Cerebellar nuclear complex (tissue), 1 donor: Measurements from ENCODE around the gene GTF2I.
"Not testable (repeated sequence)": the region's sequence is repeated elsewhere in the genome, so short reads cannot be mapped to it uniquely, and the experiment has no call there.

Experiments used
- DNase-seq, 2 experiments: peaks; one replicate each; lab custom pipeline; 2025; lab: John Stamatoyannopoulos, UW

The GTF2I gene

GRCh38 chr7:74779053-74779452 lies 121.5 kb downstream of the GTF2I start:
- DNase-seq: not testable (repeated sequence)

GRCh38 chr7:74781746-74782145 lies 124.2 kb downstream of the GTF2I start:
- DNase-seq: not testable (repeated sequence)

DNA sequence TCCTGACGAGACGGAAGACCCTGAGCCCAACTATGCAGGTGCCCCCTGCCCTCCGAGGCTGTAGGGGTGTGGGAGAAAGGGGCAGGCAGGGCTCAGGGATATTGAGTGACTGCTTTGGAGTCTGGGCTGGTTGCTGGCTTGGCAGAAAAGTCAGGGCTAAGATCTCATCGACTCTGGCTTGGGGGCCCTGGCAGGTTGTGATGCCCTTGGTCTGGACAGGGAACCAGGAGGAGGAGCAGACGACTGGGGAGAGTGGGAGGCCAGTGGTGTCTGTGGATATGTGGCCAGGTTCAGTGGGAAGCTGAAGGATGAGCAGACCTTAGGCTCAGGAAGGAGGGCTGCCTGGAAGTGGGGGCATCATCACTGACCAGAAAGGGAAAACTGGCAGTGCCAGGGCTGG lies 126.1 kb downstream of the GTF2I start:
- DNase-seq: not testable (repeated sequence)

DNA sequence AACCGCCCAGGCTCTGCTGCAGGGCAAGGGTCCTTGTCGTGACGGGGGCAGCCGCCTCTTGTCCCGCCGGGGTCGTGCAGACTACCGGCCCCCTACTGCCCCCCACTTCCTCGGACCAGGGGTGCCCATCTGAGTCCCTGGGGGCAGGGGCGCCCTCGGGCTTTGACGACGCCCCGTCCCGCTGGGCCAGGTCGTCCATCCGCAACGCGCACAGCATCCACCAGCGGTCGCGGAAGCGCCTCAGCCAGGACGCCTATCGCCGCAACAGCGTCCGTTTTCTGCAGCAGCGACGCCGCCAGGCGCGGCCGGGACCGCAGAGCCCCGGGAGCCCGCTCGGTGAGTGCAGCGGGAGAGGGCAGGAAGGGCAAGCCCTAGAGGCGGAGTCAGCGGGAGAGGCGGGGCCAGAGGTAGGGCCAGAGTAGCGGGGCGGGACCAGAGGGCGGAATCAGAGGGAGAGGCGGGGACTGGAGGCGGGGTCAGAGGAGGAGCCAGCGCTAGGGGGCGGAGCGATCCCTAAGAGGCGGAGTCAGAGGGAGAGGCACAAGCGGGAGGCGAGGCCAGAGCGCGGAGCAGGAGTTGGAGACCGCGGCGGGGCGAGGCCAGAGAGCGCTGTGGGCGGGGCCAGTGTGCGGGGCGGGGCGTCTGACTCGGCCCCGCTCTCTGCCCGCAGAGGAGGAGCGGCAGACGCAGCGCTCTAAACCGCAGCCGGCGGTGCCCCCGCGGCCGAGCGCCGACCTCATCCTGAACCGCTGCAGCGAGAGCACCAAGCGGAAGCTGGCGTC lies 131.0 kb downstream of the GTF2I start:
- peak in 1 of 2 experiments; percentile 49 for DNase-seq

DNA sequence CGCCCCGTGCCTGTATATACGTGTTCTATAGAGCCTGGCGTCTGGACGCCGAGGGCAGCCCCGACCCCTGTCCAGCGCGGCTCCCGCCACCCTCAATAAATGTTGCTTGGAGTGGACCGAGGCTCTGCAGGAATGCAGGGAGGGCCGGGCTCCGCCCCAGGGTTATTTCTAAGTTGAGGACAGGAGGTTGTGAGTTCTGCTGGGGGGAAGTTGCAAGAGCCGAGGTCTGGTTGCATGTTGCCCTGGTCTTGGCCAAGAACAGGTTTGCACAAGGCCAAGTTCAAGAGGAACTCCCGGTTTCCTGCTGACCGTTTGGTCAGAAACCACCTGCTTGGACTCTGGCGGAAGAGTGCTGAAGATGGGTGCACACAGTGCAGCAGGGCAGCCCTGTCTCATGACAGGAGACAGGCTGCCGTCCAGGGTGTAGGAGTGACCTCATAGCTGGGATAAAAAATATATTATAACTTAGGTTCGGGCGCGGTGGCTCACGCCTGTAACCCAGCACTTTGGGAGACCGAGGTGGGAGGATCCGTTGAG lies 131.8 kb downstream of the GTF2I start:
- DNase-seq: not testable (repeated sequence)

- not testable (repeated sequence) for DNase-seq
Measured at GRCh38 chr7:74797848-74798622, 140.5 kb downstream of the GTF2I start.

DNA sequence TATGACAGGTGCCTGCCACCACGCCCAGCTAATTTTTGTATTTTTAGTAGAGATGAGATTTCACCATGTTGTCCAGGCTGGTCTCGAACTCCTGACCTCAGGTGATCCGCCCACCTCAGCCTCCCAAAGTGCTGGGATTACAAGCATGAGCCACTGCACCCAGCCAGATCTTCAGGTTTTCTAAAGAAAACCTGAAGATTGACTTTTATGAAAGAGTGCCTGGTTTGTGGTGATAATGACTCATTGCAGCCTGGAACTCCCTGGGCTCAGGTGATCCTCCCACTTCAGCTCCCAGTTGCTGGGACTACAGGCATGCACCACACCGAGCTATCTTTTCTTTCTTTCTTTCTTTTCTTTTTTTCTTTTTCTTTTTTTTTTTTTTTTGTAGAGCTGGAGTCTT lies 141.1 kb downstream of the GTF2I start:
- DNase-seq: not testable (repeated sequence)
